ENCODE data around the gene AMBRA1. TPM values are rescaled to one million over a fixed set of nuclear protein-coding genes. Genes with fewer than 3 reads are reported as not detected.
A peak's percentile ranks its signal among the peaks of the same experiment; 100 is the strongest.

Gene AMBRA1
- total RNA-seq, 4 donors from 2014 or later, result 36.0 to 59.2 (median 51.9) TPM

DNA sequence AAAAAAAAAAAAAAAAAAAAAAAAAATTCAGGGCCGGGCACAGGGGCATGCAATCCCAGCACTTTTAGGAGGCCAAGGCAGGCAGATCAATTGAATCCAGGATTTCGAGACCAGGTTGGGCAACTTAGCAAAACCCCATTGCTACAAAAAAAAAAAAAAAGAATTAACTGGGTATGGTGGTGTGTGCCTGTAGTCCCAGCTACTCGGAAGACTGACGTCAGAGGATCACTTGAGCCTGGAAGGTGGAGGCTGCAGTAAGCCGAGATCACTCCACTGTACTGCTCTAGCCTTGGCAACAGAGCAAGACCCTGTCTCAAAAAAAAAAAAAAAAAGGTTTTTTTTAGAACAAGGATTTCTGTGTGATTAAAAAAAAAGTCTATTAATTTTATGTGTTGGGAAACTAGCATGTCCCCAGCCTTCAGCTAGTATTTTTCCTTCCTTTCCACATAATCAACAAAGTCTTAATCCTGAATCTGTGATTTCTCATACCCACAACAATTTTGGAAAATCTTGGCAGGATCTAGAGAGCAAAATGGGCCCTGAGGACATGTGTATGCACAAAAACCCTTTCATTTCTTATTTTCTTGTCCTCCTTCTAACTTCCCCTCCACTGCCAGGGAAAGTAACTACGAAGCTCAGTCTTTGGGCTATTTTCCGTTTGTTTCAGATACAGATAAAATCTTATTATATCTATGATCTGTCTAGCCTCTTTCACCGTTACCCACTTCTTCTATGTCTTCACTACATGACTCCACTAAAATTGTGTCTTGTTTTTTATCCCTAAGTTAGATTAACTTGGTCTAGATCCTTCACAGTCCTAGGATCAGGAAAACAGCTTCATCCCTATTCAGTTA is 5.7 kb upstream of the AMBRA1 start:
- DNase-seq, result peak in 1 of 2 donors; percentile 20
- Histone ChIP-seq H3K36me3 (peaks cover 0 to 5% of the 10 kb centered on the region in 2 donors), H3K27me3 (no peaks in the 10 kb centered on the region), H3K4me3 (replicated peaks in 1 of 3) (no peak overlapping the region), H3K4me1 (no peaks in the 10 kb centered on the region), H3K27ac (peak overlapping the region; percentile 12 to 36 (median 26)), H3K9me3 (no peaks in the 10 kb centered on the region)
- WGBS, 2 donors, result 72 to 76% methylated on average over 8 of the region's 8 CpGs
- no peak for TF ChIP-seq POLR2A (IDR thresholded peaks at IDR 0.05)
- TF ChIP-seq, protein P1, sequence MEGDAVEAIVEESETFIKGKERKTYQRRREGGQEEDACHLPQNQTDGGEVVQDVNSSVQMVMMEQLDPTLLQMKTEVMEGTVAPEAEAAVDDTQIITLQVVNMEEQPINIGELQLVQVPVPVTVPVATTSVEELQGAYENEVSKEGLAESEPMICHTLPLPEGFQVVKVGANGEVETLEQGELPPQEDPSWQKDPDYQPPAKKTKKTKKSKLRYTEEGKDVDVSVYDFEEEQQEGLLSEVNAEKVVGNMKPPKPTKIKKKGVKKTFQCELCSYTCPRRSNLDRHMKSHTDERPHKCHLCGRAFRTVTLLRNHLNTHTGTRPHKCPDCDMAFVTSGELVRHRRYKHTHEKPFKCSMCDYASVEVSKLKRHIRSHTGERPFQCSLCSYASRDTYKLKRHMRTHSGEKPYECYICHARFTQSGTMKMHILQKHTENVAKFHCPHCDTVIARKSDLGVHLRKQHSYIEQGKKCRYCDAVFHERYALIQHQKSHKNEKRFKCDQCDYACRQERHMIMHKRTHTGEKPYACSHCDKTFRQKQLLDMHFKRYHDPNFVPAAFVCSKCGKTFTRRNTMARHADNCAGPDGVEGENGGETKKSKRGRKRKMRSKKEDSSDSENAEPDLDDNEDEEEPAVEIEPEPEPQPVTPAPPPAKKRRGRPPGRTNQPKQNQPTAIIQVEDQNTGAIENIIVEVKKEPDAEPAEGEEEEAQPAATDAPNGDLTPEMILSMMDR (IDR thresholded peaks at IDR 0.05), result no peak
- intact Hi-C loops (cut with DNase I), result no loop called here

DNA sequence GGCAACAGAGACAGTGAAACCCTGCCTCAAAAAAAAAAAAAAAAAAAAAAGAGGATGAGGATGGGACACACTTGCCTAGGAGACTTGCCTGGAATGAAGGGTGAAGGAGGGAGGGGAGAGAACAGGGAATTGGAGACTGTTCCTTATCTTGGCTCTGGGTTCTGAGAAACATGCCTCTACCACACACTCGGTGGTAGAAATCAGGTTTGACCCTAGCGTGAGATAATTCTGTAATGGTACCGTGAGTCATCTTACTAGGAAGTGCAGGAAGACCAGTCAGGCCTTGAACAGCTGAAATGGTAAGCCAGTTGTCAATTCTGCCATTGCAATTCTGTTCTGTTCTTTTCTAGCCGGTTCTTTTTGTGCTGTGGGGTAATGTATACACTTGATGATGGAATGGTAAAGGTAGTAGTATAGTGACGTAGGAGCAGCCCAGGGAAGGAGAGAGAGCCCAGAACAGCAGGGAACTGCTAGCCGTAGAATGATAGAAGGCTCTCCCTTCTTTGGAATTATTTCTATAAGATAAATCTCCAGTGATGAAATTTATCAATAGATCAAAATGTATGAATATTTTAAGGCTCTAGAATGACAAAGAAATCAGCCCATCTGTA is 3.9 kb upstream of the AMBRA1 start:
- Histone ChIP-seq H3K9me3 (no peaks in the 10 kb centered on the region), H3K27ac (no peak overlapping the region), H3K4me3 (replicated peaks in 1 of 3) (no peak overlapping the region), H3K36me3 (no peaks in the 10 kb centered on the region), H3K4me1 (peaks cover 3 to 5% of the 10 kb centered on the region in 2 donors), H3K27me3 (no peaks in the 10 kb centered on the region)
- intact Hi-C loops (cut with DNase I), result no loop called here
- no peak for DNase-seq
- TF ChIP-seq POLR2A (IDR thresholded peaks at IDR 0.05), result no peak
- TF ChIP-seq, protein P1 (IDR thresholded peaks at IDR 0.05), result no peak
- WGBS, 2 donors, result 89 to 91% methylated on average over 6 of the region's 6 CpGs

DNA sequence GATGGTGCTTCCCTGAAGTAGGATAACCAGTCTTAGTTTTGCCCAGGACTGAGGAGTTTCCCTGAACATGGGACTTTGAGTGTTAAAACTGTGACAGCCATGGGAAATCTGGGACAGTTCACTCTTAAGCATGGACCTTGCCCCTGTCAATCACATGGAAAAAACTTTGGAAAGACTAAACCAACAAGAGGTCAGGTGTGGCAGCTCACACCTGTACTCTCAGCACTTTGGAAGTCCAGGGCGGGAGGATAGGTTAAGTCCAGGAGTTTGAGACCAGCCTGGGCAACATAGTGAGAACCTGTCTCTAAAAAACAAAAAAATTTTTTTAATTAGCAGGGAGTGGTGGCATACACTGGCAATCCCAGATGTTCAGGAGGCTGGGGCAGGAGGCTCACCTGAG is 3.3 kb upstream of the AMBRA1 start:
- intact Hi-C loops (cut with DNase I), result no loop called here
- Histone ChIP-seq H3K27me3 (no peaks in the 10 kb centered on the region), H3K36me3 (no peaks in the 10 kb centered on the region), H3K9me3 (no peaks in the 10 kb centered on the region), H3K27ac (no peak overlapping the region), H3K4me1 (peaks cover 9 to 10% of the 10 kb centered on the region in 2 donors), H3K4me3 (replicated peaks in 1 of 3) (no peak overlapping the region)
- no peak for DNase-seq
- TF ChIP-seq, protein P1 (IDR thresholded peaks at IDR 0.05), result no peak
- no peak for TF ChIP-seq POLR2A (IDR thresholded peaks at IDR 0.05)
- 96 to 100% methylated on average over 1 of the region's 1 CpG for WGBS, 2 donors

DNA sequence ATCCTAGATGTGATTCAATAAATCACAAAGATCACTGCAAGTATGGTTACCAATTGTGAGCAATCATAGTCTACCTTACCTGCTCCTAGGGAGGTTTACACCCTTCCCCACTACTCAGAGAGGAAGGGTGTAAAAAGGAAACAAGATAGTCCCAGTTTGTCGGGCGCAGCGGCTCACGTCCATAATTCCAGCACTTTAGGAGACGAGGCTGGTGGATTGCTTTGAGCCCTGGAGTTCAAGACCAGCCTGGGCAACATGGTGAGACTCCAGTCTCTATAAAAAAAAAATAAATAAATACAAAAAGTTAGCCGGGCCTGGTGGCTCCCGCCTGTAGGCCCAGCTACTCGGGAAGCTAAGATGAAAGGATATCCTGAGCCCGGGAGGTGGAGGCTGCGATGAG is 962 bp upstream of the AMBRA1 start:
- TF ChIP-seq, protein P1 (IDR thresholded peaks at IDR 0.05), result no peak
- no peak for TF ChIP-seq POLR2A (IDR thresholded peaks at IDR 0.05)
- WGBS, 2 donors, result 93 to 95% methylated on average over 10 of the region's 10 CpGs
- peaks cover 18 to 33% of the 10 kb centered on the region in 2 donors for H3K4me1 ChIP-seq

DNA sequence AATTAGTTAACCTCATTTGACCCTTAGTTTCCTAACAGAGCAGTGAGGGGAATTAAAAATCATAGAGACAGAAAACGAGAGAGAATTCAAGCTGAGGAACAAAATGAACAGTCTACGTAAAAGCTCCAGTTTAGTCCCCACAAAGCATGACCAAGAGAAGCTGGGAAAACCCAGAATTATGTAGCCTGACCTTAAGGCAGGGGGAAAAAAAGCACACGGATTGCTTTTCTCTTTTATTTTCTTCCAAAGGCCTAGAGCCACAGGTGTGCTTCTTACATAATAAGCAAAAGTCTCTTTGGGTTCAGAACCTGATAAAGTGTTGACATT is 514 bp upstream of the AMBRA1 start:
- H3K4me3 ChIP-seq (replicated peaks in 1 of 3), result peak overlapping the region; percentile 60 to 81 (median 79)
- no peaks in the 10 kb centered on the region for H3K9me3 ChIP-seq
- H3K4me1 ChIP-seq, result peaks cover 18 to 33% of the 10 kb centered on the region in 2 donors
- DNase-seq, result no peak
- H3K27me3 ChIP-seq, result no peaks in the 10 kb centered on the region
- H3K36me3 ChIP-seq, result no peaks in the 10 kb centered on the region
- WGBS, 2 donors, result 30 to 36% methylated on average over 3 of the region's 3 CpGs
- TF ChIP-seq, protein P1 (IDR thresholded peaks at IDR 0.05), result no peak
- no peak for TF ChIP-seq POLR2A (IDR thresholded peaks at IDR 0.05)
- peak overlapping the region; percentile 67 to 83 (median 78) for H3K27ac ChIP-seq
- intact Hi-C loops (cut with DNase I), result no loop called here

More for the DNA sequence above, 962 bp upstream of the AMBRA1 start:
- Histone ChIP-seq H3K4me3 (replicated peaks in 1 of 3) (no peak overlapping the region), H3K9me3 (no peaks in the 10 kb centered on the region), H3K27ac (no peak overlapping the region), H3K36me3 (no peaks in the 10 kb centered on the region), H3K27me3 (no peaks in the 10 kb centered on the region)
- DNase-seq, result no peak
- intact Hi-C loops (cut with DNase I), result no loop called here
